Activated CD8-positive, alpha-beta memory T cell treated with anti-CD3 and anti-CD28 coated beads for 48 hours (primary cell): ENCODE data around the gene SCG5.

ENCODE experiments used
- DNase-seq, 3 experiments: peaks; one replicate each; pipeline ENCODE4 v3.0.0-alpha.2; 2020; ENCODE audit warnings: low read depth in 2 of 3, low spot score in 2 of 3

SCG5 gene

DNA sequence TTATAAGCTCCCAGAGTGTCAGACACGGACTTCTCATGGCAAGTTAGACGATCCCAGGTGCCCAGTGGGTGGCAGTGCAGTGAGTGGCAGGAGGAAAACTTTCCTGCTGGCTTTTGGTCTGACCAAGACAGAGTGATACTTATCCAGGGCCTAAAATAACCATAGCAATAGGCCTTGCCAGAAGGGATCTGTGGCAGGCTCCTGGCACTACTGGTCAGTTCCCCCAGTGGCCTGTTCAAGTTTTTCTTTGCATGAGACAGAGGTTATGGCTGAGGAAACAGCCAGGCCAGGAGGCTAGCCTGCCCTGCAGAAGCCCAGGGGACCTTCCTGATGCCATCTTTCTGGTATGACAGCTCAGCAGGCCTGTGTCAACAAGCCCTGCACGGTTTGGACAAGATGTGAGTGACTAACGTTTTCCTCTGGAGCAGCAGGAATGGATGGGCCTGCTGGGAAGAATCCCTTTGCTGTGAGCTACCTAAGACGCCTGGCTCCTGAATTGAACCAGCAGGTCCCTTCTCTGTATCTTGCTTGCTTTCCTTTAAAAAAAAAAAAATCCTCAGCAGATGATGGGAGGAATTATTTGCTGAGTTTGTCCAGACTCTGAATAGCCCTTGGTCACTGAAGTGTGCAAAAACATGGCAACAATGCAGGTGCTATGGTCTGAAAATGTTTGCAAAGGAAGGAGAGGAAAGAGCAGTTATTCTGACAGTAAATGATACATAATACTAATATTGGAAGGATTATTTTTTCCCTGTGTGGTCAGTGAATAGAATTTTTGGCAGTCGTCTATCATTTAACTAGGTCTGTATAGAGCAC, 18.0 kb downstream of the SCG5 start:
- DNase-seq: no peak

DNA sequence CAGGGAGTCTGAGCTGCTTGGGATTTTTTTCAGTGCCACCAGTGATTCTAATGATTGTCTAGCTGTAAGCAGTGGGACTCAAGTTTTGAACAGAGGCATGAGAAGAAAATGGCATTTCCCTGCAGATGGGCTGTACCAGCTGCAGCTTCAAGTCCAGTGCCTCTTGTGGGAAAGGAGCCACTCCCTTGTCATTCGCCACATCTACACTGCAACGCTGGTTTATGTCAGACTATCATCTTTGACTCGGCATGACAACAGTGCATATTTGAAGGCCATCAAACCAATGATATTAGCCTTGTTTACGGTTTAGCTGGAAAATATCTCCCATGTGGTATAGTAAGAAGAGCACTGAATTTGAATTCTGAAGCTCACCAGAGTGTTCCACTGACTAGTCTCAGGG, 22.2 kb downstream of the SCG5 start:
- no peak for DNase-seq

DNA sequence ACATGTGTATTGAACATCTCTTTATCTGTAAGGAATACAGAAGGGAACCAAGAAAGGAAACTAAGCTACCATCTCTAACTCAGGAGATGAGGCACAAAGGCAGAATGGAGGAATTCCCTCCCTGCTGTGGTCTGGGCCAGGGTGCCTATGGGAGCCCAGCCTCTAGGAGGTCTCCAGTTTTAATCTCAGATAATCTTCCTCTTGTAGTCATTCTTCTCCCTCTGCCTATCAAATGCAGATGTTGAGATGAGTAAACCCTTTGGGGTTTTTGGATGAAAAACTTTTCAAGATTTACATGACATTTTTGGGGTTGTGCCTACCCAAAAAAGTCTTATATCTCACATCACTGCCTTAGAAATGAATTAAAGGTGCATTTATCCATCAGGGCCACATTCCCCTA, 23.3 kb downstream of the SCG5 start:
- DNase-seq: no peak

DNA sequence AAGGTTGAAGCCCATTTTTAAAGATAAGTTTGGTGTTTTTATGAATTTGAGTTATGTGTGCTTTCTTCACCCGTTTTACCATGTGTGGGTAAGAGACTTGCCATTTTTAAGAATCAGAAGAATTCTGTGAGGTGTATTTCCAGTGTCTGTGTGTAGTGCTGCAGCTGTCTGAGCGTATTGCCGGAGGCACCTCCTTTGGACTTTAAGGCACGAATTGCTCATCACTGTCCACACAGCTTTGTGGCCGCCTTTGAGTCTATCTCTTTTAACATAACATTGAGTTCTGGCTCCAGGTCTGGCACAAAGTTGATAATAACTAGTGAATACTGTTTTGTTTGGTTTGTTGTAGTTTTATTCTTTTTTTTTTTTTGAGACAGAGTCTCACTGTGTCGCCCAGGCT, 25.8 kb downstream of the SCG5 start:
- no peak for DNase-seq

DNA sequence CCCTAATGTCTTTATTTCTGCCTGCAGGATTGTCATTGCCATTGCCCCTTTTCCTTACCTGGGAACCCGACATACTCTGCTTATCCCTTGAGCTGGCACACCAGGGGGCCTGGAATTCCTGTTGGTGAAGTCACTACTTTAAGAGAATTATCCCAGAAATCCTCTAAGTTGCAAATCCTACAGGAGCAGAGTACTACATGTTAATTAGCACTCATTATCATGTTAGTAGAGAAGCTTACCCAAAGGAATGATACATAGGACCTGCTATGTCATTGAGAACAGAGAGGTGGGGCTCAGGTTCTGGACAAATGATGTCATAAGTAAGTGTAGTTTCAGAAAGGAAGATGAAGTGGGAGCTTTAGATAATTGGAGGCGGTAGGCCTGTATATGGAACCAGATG, 27.4 kb downstream of the SCG5 start:
- no peak for DNase-seq

DNA sequence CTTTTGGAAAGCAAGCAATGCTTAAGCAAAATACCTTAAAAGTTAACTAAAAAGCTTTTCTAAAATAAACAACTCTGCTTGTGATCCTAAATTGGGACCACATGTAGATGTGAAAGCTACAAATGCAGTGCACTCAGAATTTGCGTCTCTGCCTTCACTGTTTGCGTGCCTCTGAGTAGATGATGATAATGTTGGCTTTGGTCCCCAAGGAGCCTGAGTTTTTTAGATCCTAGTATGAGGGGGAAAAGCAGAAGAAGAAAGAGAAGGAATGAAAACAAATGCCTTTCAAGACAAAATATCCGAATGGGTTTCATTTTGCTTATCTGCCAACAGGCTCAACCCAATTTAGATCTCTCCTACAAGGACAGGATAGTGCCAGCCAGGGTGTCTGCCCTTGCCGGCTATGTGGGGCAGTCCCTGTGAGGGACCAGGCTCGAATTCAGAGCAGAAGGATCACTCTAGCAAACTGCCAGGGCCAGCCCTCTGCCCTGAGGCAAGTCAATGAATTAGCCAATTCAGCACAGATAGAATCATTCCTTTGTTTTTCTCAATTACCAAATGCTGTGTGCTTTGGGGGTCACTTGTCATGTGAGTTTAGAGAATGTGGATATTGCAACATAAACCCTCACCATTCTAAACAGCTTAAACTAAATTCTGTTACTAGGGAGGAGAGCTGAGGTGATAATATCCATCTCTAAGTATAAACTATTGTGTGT, 28.5 kb downstream of the SCG5 start:
- DNase-seq: no peak

DNA sequence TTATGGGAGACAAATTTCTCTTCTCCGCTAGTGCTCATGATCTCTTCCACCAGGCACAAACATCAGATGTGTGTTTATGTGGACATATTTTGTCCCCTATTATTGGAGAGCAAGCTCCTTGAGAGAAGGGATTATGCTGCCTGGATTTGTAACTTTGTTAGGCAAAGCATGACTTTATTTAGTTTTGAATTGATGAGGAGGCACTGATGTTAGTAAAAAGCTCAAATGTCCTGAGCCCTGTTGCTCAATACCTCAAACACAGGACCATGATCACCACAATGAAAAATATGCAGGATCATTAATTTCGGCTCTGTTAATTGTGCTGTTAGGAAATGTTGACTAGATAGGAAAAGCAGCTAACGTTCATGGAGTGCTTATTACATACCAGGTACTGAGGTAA, 29.1 kb downstream of the SCG5 start:
- DNase-seq: no peak

DNA sequence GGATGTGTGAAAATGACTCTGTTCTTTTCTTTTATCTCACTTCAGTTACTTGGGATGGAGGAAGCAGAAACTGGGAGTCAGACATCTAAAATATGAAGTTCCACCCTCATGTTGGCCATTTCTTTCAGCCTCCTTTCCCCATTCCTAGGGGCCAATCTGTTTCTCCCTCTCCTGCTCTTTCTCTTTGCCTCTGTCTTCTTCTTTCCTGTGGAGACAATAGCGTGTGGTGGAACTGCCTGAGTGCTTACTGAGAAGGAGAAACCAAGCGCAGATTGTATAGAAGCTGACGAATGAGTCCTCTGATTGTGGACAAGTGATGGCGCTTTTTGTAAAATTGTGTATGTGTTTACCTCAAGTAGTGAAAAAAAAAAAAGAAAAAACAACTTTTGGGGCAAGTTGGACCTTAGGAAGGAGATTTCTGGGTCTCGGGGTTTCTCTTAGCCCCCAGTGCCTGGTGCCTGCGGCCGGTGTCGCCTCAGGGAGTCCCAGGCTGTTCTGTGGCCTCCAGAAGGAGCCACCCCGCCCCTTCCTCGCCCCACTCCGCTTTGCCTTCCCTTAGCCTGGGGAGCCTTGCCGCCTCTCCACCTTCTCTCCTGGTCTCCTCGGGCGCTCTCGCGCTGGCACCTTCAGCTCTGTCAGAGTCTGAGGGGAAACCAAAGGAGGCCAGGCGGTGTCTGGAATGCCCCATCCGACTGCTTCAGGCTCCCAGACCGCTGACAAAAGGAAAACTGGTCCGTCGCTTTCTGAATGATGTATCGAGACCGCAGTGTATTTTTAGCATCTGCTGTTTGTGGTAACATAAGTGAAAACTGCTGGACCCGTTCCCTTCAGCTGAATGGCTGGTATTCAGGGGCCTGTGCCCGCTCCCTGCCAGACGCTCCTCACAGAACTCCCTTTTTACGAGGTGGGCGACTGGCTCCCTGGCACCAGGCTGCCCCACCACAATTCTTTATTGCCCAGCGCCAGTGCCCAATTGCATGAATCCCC, 30.1 kb downstream of the SCG5 start:
- no peak for DNase-seq

DNA sequence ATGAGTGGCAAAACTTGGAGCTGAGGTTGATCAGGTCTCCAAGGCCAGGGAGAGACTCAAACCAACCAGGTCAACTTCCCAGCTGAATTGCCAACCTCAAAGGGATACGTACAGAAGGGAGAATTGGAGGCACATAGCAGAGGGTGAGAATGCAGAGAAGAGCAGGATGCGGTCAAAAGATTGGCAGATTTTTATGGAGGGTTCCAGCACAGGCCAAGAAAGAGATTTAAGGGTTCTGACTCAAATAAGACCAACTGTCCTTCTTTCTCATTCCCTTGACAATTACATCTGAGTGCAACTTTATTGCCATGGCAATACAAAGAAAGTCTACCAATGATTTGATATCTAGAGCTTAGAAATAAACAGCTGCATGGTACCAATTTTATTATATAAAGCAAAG, 33.2 kb downstream of the SCG5 start:
- no peak for DNase-seq

DNA sequence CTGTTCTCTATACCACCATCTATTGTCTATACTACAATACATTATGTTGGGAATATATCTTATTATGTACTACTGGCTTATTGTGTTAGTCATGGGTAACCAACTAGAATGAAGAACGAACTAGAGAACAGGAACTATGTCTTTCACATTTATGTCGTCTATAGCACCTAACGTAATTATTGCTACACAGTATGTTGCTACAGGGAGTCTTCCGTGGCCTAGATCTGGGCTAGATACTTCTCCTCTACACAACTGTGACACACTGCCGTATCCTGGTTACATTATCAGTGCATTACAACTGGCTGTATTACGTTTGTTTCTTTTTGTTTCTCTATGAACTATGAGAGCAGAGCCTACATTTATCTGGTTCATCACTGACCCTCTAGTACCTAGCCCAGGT, 34.0 kb downstream of the SCG5 start:
- DNase-seq: no peak

DNA sequence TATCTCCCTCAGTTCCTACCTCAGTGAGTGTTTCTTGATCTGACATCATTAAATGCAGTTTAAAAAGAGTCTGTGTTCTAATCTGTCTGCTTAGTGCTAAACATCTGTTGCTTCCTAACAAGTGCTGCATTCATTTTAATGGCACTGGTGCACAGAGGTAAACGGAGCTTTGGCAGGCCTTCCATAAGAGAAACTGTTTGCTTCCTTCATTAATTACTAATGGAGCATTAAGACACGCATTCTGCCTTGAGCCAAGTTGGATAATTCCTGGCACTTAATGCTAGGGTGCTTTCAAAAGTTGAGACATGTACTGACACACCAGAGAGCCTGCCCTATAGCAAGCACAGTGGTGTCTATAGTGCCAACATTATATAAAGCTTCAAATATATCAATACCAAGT, 34.7 kb downstream of the SCG5 start:
- DNase-seq: no peak

DNA sequence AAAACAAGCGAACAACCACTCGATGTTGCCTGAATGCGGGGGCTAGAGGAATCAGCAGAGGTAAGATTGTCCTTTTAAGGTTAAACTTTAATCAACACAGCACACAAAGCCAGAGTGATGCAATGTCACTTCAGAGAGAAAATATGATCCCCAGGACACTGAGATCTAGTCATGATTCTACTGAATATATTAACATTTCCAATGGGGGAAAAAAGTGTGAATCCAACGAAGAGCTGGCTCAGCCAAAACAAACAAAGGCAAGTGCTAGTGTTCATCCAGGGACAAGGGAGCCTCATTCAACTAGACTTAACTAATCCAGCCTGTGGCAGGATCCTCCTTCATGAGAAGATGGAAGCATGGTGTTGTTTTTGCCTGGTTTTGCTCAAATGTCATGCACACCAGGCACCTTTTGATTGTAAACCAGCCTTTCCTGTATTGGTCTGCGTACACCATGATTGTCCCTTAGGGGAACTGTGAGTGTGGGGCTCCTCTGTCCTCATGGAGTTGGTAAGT, 35.8 kb downstream of the SCG5 start:
- DNase-seq: no peak

DNA sequence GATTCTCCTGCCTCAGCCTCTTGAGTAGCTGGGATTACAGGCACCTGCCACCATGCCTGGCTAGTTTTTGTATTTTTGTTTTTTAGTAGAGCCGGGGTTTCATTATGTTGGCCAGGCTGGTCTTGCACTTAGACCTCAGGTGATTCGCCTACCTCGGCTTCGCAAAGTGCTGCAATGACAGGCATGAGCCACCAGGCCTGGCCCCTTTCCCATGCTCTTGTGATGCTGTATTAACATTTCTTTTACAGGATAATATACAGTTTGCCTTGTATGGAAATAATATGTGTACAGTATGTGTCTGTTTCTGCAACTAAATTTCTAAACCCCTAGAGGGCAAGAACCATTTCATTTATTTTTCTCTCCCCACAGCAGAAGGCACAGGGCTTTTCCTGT, 37.8 kb downstream of the SCG5 start:
- no peak for DNase-seq

DNA sequence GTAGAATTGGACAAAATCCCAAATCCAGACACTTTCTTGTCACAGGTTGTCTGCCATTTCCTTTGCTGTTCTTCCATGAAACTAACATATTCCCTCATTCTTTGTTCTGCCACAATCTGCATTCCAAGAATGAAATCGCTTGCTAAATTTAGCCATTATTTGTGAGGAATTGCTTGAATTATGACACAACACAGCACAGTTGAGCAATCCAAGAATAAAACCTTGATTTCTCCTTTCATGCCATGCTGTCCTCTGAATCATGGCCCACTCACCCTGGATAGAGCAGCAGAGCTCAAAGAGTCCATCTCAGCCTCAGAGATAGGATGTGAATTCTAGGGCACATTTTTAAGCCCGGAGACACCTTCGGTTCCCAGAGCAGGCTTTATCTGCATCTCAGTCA, 41.1 kb downstream of the SCG5 start:
- DNase-seq: no peak

DNA sequence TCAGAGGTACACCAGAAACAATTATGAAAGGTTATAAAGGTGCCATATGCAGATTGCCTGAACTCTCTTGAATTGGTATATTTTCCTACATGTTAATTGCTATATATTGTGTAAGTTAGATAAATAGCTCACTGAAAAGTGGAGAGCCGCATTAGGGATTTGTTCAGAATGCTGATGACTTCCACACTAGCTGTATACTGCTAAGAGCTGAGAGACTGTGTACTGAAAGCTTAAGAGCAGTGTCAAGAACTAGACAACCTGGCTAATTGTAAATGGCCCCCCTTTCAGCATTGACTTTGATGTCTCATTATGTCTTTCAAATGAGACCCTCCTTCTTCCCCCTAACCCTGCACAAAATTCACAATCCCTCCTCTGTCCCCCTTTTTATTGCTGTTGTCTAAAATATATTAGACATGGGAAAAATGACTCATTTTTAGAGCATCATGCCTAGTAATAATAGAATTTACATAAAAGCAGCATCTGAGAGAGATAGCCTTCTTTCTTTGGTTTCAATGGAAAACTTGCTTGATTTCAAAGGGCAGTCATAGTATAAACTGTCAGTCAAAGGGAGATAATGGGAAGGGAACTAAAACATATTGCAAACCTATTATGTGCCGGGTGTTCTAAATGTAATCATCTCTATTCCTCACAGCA, 41.6 kb downstream of the SCG5 start:
- DNase-seq: no peak

DNA sequence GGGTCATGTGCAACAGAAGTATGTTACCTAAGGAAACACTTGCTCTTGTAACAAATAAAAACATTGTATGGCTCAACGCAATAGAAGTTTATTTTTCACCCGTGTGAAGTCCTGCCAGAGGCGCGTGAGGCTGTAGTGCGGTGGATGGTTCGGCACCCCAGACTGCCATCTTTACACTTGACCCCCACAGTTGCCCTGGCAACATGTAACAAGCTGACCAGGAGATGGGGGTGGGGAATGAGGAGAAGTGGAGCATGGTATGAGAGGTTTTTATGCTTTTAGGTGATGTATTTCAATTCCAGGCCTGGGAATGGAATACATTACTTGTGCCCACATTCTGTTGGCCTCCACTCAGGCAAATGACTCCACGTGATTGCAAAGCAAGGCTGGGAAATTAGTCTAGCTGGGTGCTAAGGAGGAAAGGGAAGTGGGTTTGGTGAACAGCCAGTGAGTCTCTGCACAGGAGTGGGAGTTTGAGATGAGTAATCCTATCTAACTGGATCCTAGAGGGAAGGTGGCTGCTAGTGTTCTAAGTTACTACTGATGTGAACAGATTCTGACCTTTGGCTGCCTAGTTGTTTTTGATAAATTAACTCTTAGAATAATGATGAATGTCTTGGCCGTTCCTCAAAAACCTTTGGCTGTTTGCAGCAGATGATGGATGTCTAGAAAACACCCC, 42.5 kb downstream of the SCG5 start:
- DNase-seq: no peak

DNA sequence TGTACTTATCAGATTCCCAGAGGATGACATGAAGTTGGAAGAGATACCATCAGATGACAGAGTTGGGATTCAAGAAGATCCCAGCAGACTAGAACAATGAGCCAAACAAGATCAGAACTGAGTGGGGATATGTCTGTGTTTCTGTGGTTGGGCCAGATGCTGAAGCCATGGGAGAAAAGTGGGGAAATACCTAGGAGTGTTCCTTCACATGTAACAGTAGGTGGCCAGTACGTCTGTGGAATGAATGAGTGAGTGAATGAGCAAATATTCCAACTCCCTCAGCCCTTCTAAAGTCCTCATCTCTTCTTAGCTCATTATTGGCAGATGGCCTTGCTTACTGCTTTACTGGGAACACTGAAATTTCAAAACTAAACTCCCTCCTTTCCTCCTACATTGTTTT, 44.1 kb downstream of the SCG5 start:
- DNase-seq: no peak

DNA sequence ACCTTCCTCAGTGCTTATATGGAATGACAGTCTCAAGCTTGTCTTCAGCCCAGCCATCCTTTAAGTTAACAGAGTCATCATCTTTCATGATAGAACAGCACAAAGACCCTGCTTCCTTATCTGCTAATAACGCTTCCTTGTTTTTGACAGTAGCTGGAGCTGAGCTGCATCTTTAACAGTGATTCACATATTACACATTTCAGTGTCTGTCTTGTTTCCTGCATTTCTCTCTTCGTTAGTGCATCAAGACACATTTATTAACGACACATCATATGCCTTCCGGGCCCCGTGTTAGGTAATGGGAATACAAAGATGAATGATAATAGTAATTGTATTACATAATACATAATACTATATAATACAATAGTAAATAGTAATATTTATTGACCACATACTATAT, 46.0 kb downstream of the SCG5 start:
- no peak for DNase-seq

DNA sequence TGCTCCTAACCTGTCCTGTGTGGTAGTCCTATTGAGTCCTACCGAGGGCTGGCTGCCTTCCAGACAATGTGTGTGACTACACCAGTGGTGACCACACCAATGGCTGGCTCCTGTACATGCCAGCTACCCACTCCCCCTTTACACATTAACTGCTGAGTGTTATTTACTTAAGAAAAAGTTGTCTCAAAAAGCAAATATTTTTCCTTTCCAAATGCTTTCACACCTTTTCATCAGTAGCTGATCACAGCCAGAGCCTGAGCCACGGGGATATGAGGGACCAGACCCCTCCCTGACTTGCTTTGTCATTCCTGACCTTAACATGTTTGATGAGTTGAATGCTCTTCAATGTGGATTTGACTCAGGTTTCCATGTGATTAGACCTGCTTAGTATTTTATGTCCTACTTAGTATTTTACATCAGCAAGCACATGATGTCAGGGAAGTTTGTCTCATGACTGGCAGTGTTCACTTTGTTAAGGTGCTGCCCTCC, 46.7 kb downstream of the SCG5 start:
- no peak for DNase-seq
